Mesenchymal stem cell (in vitro differentiated cells and primary cell): ENCODE results near the gene CDH4.

Experiments used
- DNase-seq: peaks from one replicate; pipeline ENCODE4 v3.0.0-alpha.2; 2013
- H2AFZ ChIP-seq: one replicate; pipeline ENCODE4 v1.6.1; 2013; ENCODE audit warnings: low read depth, mild to moderate bottlenecking, control low read depth, inconsistent platforms, low read length, moderate library complexity
- H2AK5ac ChIP-seq: 2 replicates; pipeline ENCODE4 v1.6.1; 2013; ENCODE audit warnings: low read length, moderate library complexity, mild to moderate bottlenecking, inconsistent platforms; ENCODE audit not compliant: severe bottlenecking
- H2BK120ac ChIP-seq: one replicate; pipeline ENCODE4 v1.6.1; 2013; ENCODE audit warnings: low read depth, mild to moderate bottlenecking, inconsistent platforms, low read length, moderate library complexity
- H2BK12ac ChIP-seq, 2 experiments: one replicate each; pipeline ENCODE4 v1.6.1; 2013; ENCODE audit warnings: inconsistent platforms in 2 of 2, low read length in 2 of 2, mild to moderate bottlenecking in 2 of 2, moderate library complexity in 2 of 2, control low read depth in 1 of 2
- H2BK15ac ChIP-seq: one replicate; pipeline ENCODE4 v1.6.1; 2013; ENCODE audit warnings: mild to moderate bottlenecking, low read depth, inconsistent platforms; ENCODE audit not compliant: poor library complexity, severe bottlenecking
- H2BK5ac ChIP-seq: 2 replicates; pipeline ENCODE4 v1.6.1; 2013; ENCODE audit warnings: low read depth, mild to moderate bottlenecking, low read length, control low read depth, inconsistent platforms; ENCODE audit not compliant: poor library complexity, severe bottlenecking
- H3K14ac ChIP-seq, 2 experiments: one replicate each; pipeline ENCODE4 v1.6.1; 2013; ENCODE audit warnings: inconsistent platforms in 2 of 2, low read length in 2 of 2, control low read depth in 1 of 2, mild to moderate bottlenecking in 1 of 2, moderate library complexity in 1 of 2
- H3K18ac ChIP-seq, 2 experiments: one replicate each; pipeline ENCODE4 v1.6.1; 2013; ENCODE audit warnings: inconsistent platforms in 2 of 2, low read length in 2 of 2, control low read depth in 1 of 2, low read depth in 1 of 2, mild to moderate bottlenecking in 1 of 2
- H3K23ac ChIP-seq, 2 experiments: one replicate each; pipeline ENCODE4 v1.6.1; 2013; ENCODE audit warnings: inconsistent platforms in 2 of 2, low read length in 2 of 2, mild to moderate bottlenecking in 2 of 2, moderate library complexity in 2 of 2, control low read depth in 1 of 2
- H3K27ac ChIP-seq: 2 replicates; pipeline ENCODE4 v1.5.1; 2013; ENCODE audit warnings: mild to moderate bottlenecking, moderate library complexity, low read length, control low read depth, inconsistent platforms; ENCODE audit not compliant: poor library complexity, severe bottlenecking
- H3K27me3 ChIP-seq, 2 experiments: 2 replicates each; pipeline versions ENCODE4 v1.6.1 to v1.7.0; 2013; ENCODE audit warnings: low read length in 2 of 2, mild to moderate bottlenecking in 2 of 2, moderate library complexity in 2 of 2, control low read depth in 1 of 2, inconsistent platforms in 1 of 2; ENCODE audit not compliant: control insufficient read depth in 1 of 2, insufficient read depth in 1 of 2
- H3K36me3 ChIP-seq, 2 experiments: 2 replicates each; pipeline versions ENCODE4 v1.6.1 to v1.7.0; 2013; ENCODE audit warnings: low read length in 2 of 2, control low read depth in 1 of 2, inconsistent platforms in 1 of 2, low read depth in 1 of 2, mild to moderate bottlenecking in 1 of 2; ENCODE audit not compliant: insufficient read depth in 2 of 2, control insufficient read depth in 1 of 2
- H3K4ac ChIP-seq, 2 experiments: one replicate each; pipeline ENCODE4 v1.6.1; 2013; ENCODE audit warnings: inconsistent platforms in 2 of 2, low read length in 2 of 2, mild to moderate bottlenecking in 2 of 2, moderate library complexity in 2 of 2, control low read depth in 1 of 2, low read depth in 1 of 2
- H3K4me1 ChIP-seq: 2 replicates; pipeline ENCODE4 v1.6.1; 2013; ENCODE audit warnings: low read depth, low read length, control low read depth; ENCODE audit not compliant: control insufficient read depth, insufficient read depth
- H3K4me2 ChIP-seq: 2 replicates; pipeline ENCODE4 v1.6.1; 2013; ENCODE audit warnings: low read length, mild to moderate bottlenecking, inconsistent platforms; ENCODE audit not compliant: poor library complexity, severe bottlenecking
- H3K4me3 ChIP-seq, 2 experiments: 2 replicates each; pipeline versions ENCODE4 v1.5.1 to v1.7.0; 2013; ENCODE audit warnings: low read length in 2 of 2, mild to moderate bottlenecking in 2 of 2, control low read depth in 1 of 2, low read depth in 1 of 2; ENCODE audit not compliant: insufficient read depth in 1 of 2
- H3K79me1 ChIP-seq: replicated peaks from 2 replicates; pipeline ENCODE4 v1.6.1; 2013; ENCODE audit warnings: mild to moderate bottlenecking, control low read depth, low read length, inconsistent platforms; ENCODE audit not compliant: poor library complexity, severe bottlenecking
- H3K9ac ChIP-seq: 2 replicates; pipeline ENCODE4 v1.7.0; 2013; ENCODE audit warnings: mild to moderate bottlenecking, low read length, moderate library complexity
- H3K9me3 ChIP-seq: 2 replicates; pipeline ENCODE4 v1.7.0; 2013; ENCODE audit warnings: mild to moderate bottlenecking, low read length; ENCODE audit not compliant: control insufficient read depth
- H4K8ac ChIP-seq: one replicate; pipeline ENCODE4 v1.6.1; 2013; ENCODE audit warnings: inconsistent platforms, mild to moderate bottlenecking, low read length, moderate library complexity
- H4K91ac ChIP-seq: one replicate; pipeline ENCODE4 v1.6.1; 2013; ENCODE audit warnings: mild to moderate bottlenecking, low read length, inconsistent platforms
- WGBS: methylation state at CpG from one replicate; pipeline ENCODE4 v1.1.7; 2013; ENCODE audit warnings: mixed read lengths; 5-methylcytosine and 5-hydroxymethylcytosine counted together

Gene CDH4

GRCh38 chr20:61587036-61587435, 335.0 kb downstream of the CDH4 start:
- no peak for DNase-seq
- H3K4me3 ChIP-seq, result no peak overlapping the region
- H3K27me3 ChIP-seq, result peaks cover 0 to 14% of the 10 kb centered on the region in 2 experiments
- peak overlapping the region; percentile 3 to 42 for H3K18ac ChIP-seq
- no peak overlapping the region for H3K27ac ChIP-seq
- H4K8ac ChIP-seq, result no peak overlapping the region
- no peak overlapping the region for H4K91ac ChIP-seq
- no peaks in the 10 kb centered on the region for H3K36me3 ChIP-seq
- H2BK120ac ChIP-seq, result peak overlapping the region; percentile 67
- H3K23ac ChIP-seq, result no peak overlapping the region
- no peak overlapping the region for H3K9ac ChIP-seq
- H3K79me1 ChIP-seq, result no peaks in the 10 kb centered on the region
- H2BK5ac ChIP-seq, result no peak overlapping the region
- H3K4me1 ChIP-seq, result peaks cover 23% of the 10 kb centered on the region
- H2AFZ ChIP-seq, result no peak overlapping the region
- H2BK12ac ChIP-seq, result peak overlapping the region in 1 of 2 experiments; percentile 40
- no peak overlapping the region for H3K4me2 ChIP-seq
- H3K4ac ChIP-seq, result no peak overlapping the region
- H3K9me3 ChIP-seq, result peaks cover 7% of the 10 kb centered on the region
- H2BK15ac ChIP-seq, result peak overlapping the region; percentile 54
- H3K14ac ChIP-seq, result no peak overlapping the region
- 96% methylated on average over 7 of the region's 7 CpGs for WGBS
- H2AK5ac ChIP-seq, result peak overlapping the region; percentile 74

- peak overlapping the region; percentile 59 for H3K4me2 ChIP-seq
- DNase-seq, result no peak
- H3K4me1 ChIP-seq, result peaks cover 23% of the 10 kb centered on the region
- peak overlapping the region; percentile 54 for H2BK120ac ChIP-seq
- peak overlapping the region; percentile 5 for H4K8ac ChIP-seq
- 85% methylated on average over 16 of the region's 16 CpGs for WGBS
- H2AK5ac ChIP-seq, result peak overlapping the region; percentile 57
- H3K36me3 ChIP-seq, result no peaks in the 10 kb centered on the region
- no peak overlapping the region for H2AFZ ChIP-seq
- peak overlapping the region in 1 of 2 experiments; percentile 65 for H3K4ac ChIP-seq
- no peak overlapping the region for H3K23ac ChIP-seq
- H3K9me3 ChIP-seq, result peaks cover 15% of the 10 kb centered on the region
- H3K4me3 ChIP-seq, result peak overlapping the region in 1 of 2 experiments; percentile 54
- peak overlapping the region; percentile 96 for H3K27ac ChIP-seq
- no peak overlapping the region for H2BK15ac ChIP-seq
- no peak overlapping the region for H3K14ac ChIP-seq
- H3K79me1 ChIP-seq, result no peaks in the 10 kb centered on the region
- H2BK5ac ChIP-seq, result no peak overlapping the region
- H4K91ac ChIP-seq, result no peak overlapping the region
- H3K27me3 ChIP-seq, result peaks cover 0 to 14% of the 10 kb centered on the region in 2 experiments
- H3K9ac ChIP-seq, result no peak overlapping the region
- peak overlapping the region; percentile 2 to 85 for H2BK12ac ChIP-seq
- H3K18ac ChIP-seq, result peak overlapping the region; percentile 3 to 40
These were observed 335.7 kb downstream of the CDH4 start for GRCh38 chr20:61587681-61588289.

DNA sequence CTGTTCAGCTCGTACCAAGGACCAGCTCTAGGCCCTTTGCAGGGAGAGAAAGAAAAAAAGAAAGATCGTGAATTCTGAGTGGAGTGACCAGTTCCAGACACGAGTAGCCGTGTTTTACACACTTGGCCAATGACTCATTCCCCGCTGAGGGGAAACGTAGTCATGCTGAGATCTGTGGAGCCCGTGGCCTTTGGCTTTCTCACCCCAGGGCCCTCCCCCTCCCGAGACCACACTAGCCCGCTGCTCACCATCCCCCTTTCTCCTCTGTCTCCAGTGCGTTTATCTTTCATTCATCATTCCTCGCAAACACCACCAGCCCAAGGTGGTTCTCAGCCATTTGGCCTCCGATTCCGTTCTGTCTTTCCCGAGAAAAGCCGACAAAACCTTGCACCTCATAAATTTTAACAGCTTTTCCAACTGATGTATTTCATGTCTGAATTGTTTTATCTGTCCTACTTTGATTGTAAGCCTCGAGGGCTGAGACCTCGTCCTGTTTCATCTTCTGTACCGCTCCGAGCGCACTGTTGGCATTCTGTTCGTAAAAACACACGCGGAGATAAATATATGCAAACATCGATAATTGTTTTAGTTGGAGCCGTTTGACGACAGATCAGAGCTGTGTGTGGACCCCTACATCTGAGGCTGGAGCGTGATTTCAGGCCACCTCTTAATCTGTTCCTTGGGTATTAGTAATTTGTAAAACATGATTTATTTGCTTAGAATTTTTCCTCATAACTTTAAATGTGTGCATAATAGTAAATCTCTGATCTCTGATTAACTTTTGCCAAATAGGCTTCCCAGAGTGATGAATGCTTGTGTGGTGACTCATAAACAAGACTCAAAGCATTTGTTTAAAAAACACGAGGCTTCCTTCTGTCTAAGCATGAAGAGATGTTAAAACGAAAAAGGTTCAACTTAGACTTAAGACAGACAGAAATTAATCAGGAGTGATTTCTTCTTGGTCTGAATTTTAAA, 336.6 kb downstream of the CDH4 start:
- peak overlapping the region; percentile 96 for H3K27ac ChIP-seq
- peaks cover 0 to 14% of the 10 kb centered on the region in 2 experiments for H3K27me3 ChIP-seq
- H2BK12ac ChIP-seq, result peak overlapping the region; percentile 6 to 13
- H2BK15ac ChIP-seq, result no peak overlapping the region
- 23% methylated on average over 28 of the region's 29 CpGs for WGBS
- H3K23ac ChIP-seq, result no peak overlapping the region
- peaks cover 23% of the 10 kb centered on the region for H3K4me1 ChIP-seq
- H4K91ac ChIP-seq, result no peak overlapping the region
- peak overlapping the region in 1 of 2 experiments; percentile 40 for H3K18ac ChIP-seq
- H2BK5ac ChIP-seq, result peak overlapping the region; percentile 86
- peak overlapping the region; percentile 59 for H3K4me2 ChIP-seq
- peak overlapping the region; percentile 21 for H3K9ac ChIP-seq
- H2AFZ ChIP-seq, result no peak overlapping the region
- H2BK120ac ChIP-seq, result no peak overlapping the region
- peak overlapping the region in 1 of 2 experiments; percentile 65 for H3K4ac ChIP-seq
- DNase-seq, result peak; percentile 82
- peaks cover 22% of the 10 kb centered on the region for H3K9me3 ChIP-seq
- H2AK5ac ChIP-seq, result no peak overlapping the region
- no peaks in the 10 kb centered on the region for H3K79me1 ChIP-seq
- H3K4me3 ChIP-seq, result peak overlapping the region in 1 of 2 experiments; percentile 54
- no peaks in the 10 kb centered on the region for H3K36me3 ChIP-seq
- no peak overlapping the region for H3K14ac ChIP-seq
- H4K8ac ChIP-seq, result peak overlapping the region; percentile 5

DNA sequence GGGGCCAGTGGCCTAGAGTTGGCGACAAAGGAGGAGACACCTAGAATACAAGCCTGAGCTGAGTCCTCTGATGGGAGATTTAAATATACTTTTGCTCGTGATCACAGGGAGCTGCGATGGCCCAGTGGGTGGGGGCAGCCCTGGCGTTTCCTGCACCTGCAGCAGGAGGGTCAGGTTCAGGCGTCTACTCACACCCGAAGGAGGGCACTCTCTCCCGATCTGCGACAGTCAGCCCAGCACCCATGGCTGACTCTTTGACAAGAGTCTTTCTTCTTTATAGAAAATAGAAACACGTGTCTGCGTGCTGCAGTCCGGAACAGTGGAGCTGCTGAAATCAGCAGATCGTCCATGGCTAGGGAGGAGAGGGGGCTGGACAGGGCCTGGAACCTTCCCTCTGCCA, 338.2 kb downstream of the CDH4 start:
- H3K18ac ChIP-seq, result no peak overlapping the region
- 89% methylated on average over 12 of the region's 12 CpGs for WGBS

More for the DNA sequence above, 338.2 kb downstream of the CDH4 start:
- peak overlapping the region; percentile 22 for H2BK5ac ChIP-seq
- H3K27ac ChIP-seq, result peak overlapping the region; percentile 58
- H3K36me3 ChIP-seq, result no peaks in the 10 kb centered on the region
- H2AK5ac ChIP-seq, result peak overlapping the region; percentile 79
- no peak overlapping the region for H3K4me3 ChIP-seq
- no peak overlapping the region for H2BK15ac ChIP-seq
- H3K4me1 ChIP-seq, result peaks cover 24% of the 10 kb centered on the region
- H3K9me3 ChIP-seq, result peaks cover 22% of the 10 kb centered on the region
- peaks cover 0 to 8% of the 10 kb centered on the region in 2 experiments for H3K27me3 ChIP-seq
- H3K9ac ChIP-seq, result no peak overlapping the region
- H3K4ac ChIP-seq, result no peak overlapping the region
- H4K91ac ChIP-seq, result peak overlapping the region; percentile 87
- H2AFZ ChIP-seq, result no peak overlapping the region
- H3K23ac ChIP-seq, result no peak overlapping the region
- no peaks in the 10 kb centered on the region for H3K79me1 ChIP-seq
- no peak for DNase-seq
- H3K4me2 ChIP-seq, result no peak overlapping the region
- peak overlapping the region in 1 of 2 experiments; percentile 37 for H2BK12ac ChIP-seq
- peak overlapping the region; percentile 13 for H4K8ac ChIP-seq
- H2BK120ac ChIP-seq, result peak overlapping the region; percentile 62
- H3K14ac ChIP-seq, result peak overlapping the region in 1 of 2 experiments; percentile 73
